Activated CD4-positive, alpha-beta T cell treated with anti-CD3 and anti-CD28 coated beads, Interleukin-2, amount 10 ng/mL, durations not matched to agents 7 days and 5 days (primary cell): ENCODE data around the gene SH3PXD2B. TPM values are rescaled to one million over a fixed set of nuclear protein-coding genes. Genes with fewer than 3 reads are reported as not detected.

Source experiments
- CTCF ChIA-PET: fragments of 350-600 bp; sonication (Branson Sonifier 250); formaldehyde crosslinking; loops from one replicate; lab custom pipeline; 2021; ENCODE audit warnings: antibody characterized with exemption; lab: Charles Lee
- POLR2A ChIA-PET: fragments of 350-600 bp; sonication (Branson Sonifier 250); formaldehyde crosslinking; loops from one replicate; lab custom pipeline; 2021; ENCODE audit warnings: antibody characterized with exemption; lab: Charles Lee
- DNase-seq: peaks from one replicate; pipeline ENCODE4 v3.0.0-alpha.2; 2020
- H3K27ac Mint-ChIP-seq: one replicate; pipeline ENCODE4 v1.8.0; 2021; ENCODE audit warnings: mild to moderate bottlenecking, moderate library complexity, mixed read lengths
- H3K27me3 Mint-ChIP-seq: one replicate; pipeline ENCODE4 v1.8.0; 2021; ENCODE audit warnings: mixed read lengths
- H3K36me3 Mint-ChIP-seq: one replicate; pipeline ENCODE4 v1.8.0; 2021; ENCODE audit warnings: low read depth, mixed read lengths
- H3K4me1 Mint-ChIP-seq: one replicate; pipeline ENCODE4 v1.8.0; 2021; ENCODE audit warnings: mixed read lengths
- H3K4me3 Mint-ChIP-seq: one replicate; pipeline ENCODE4 v1.8.0; 2021; ENCODE audit warnings: mild to moderate bottlenecking, moderate library complexity, mixed read lengths
- H3K9me3 Mint-ChIP-seq: one replicate; pipeline ENCODE4 v1.8.0; 2021; ENCODE audit warnings: mixed read lengths
- total RNA-seq, 2 experiments: library from RNA; stranded (reverse); gene quantifications; one replicate each; pipeline ENCODE4 v1.2.3, GENCODE V29; 2021

SH3PXD2B gene
- total RNA-seq: under 1 TPM; 0.33 to 0.35 TPM

GRCh38 chr5:172454358-172455086 lies at the start of gene SH3PXD2B:
Gene SH3PXD2B (minus strand): TSS chr5:172454525. CDS start chr5:172454352, 173 bp downstream.
- ChIA-PET CTCF (no interaction called here), POLR2A (no interaction called here)
- Mint-ChIP-seq H3K27ac (peak within 1 kb of the TSS; percentile 3), H3K9me3 (no peaks in the 10 kb centered on the region), H3K27me3 (peaks cover 40% of the 10 kb centered on the region), H3K36me3 (no peaks in the 10 kb centered on the region), H3K4me3 (peak within 1 kb of the TSS; percentile 71), H3K4me1 (peaks cover 12% of the 10 kb centered on the region)
- DNase-seq: peak; percentile 29

- ChIA-PET CTCF (no interaction called here), POLR2A (no interaction called here)
- no peaks in the 10 kb centered on the region for H3K27me3 Mint-ChIP-seq
- no peaks in the 10 kb centered on the region for H3K9me3 Mint-ChIP-seq
- no peak overlapping the region for H3K4me3 Mint-ChIP-seq
- no peaks in the 10 kb centered on the region for H3K4me1 Mint-ChIP-seq
- no peaks in the 10 kb centered on the region for H3K36me3 Mint-ChIP-seq
- H3K27ac Mint-ChIP-seq: no peak overlapping the region
- DNase-seq: no peak
These were observed 48.6 kb upstream of the SH3PXD2B start for GRCh38 chr5:172502969-172503368.

GRCh38 chr5:172502410-172502809 lies 48.1 kb upstream of the SH3PXD2B start:
- Mint-ChIP-seq H3K27ac (no peak overlapping the region), H3K27me3 (no peaks in the 10 kb centered on the region), H3K9me3 (no peaks in the 10 kb centered on the region), H3K4me3 (no peak overlapping the region), H3K36me3 (no peaks in the 10 kb centered on the region), H3K4me1 (no peaks in the 10 kb centered on the region)
- CTCF ChIA-PET: no interaction called here
- no peak for DNase-seq
- POLR2A ChIA-PET: no interaction called here

GRCh38 chr5:172501708-172502320 lies 47.5 kb upstream of the SH3PXD2B start:
- Mint-ChIP-seq H3K36me3 (no peaks in the 10 kb centered on the region), H3K4me1 (no peaks in the 10 kb centered on the region), H3K27ac (no peak overlapping the region), H3K4me3 (no peak overlapping the region), H3K9me3 (no peaks in the 10 kb centered on the region), H3K27me3 (no peaks in the 10 kb centered on the region)
- ChIA-PET CTCF (no interaction called here), POLR2A (no interaction called here)
- no peak for DNase-seq

- ChIA-PET POLR2A (no interaction called here), CTCF (no interaction called here)
- DNase-seq: no peak
- H3K4me3 Mint-ChIP-seq: no peak overlapping the region
- H3K27ac Mint-ChIP-seq: no peak overlapping the region
- no peaks in the 10 kb centered on the region for H3K36me3 Mint-ChIP-seq
- H3K4me1 Mint-ChIP-seq: no peaks in the 10 kb centered on the region
- H3K27me3 Mint-ChIP-seq: peaks cover 4% of the 10 kb centered on the region
- H3K9me3 Mint-ChIP-seq: no peaks in the 10 kb centered on the region
These were observed 45.0 kb upstream of the SH3PXD2B start for GRCh38 chr5:172499287-172499686.

GRCh38 chr5:172498431-172499129 lies 44.3 kb upstream of the SH3PXD2B start:
- POLR2A ChIA-PET: no interaction called here
- Mint-ChIP-seq H3K36me3 (no peaks in the 10 kb centered on the region), H3K4me3 (no peak overlapping the region), H3K4me1 (no peaks in the 10 kb centered on the region), H3K27ac (no peak overlapping the region), H3K9me3 (no peaks in the 10 kb centered on the region), H3K27me3 (peaks cover 4% of the 10 kb centered on the region)
- CTCF ChIA-PET: no interaction called here
- no peak for DNase-seq

- no peaks in the 10 kb centered on the region for H3K9me3 Mint-ChIP-seq
- peaks cover 4% of the 10 kb centered on the region for H3K27me3 Mint-ChIP-seq
- H3K36me3 Mint-ChIP-seq: no peaks in the 10 kb centered on the region
- POLR2A ChIA-PET: no interaction called here
- CTCF ChIA-PET: no interaction called here
- H3K4me3 Mint-ChIP-seq: no peak overlapping the region
- H3K27ac Mint-ChIP-seq: no peak overlapping the region
- no peak for DNase-seq
- H3K4me1 Mint-ChIP-seq: no peaks in the 10 kb centered on the region
These were observed 43.4 kb upstream of the SH3PXD2B start for GRCh38 chr5:172497591-172498255.

- Mint-ChIP-seq H3K27me3 (peaks cover 4% of the 10 kb centered on the region), H3K36me3 (no peaks in the 10 kb centered on the region), H3K4me3 (no peak overlapping the region), H3K27ac (no peak overlapping the region), H3K9me3 (no peaks in the 10 kb centered on the region), H3K4me1 (no peaks in the 10 kb centered on the region)
- CTCF ChIA-PET: no interaction called here
- POLR2A ChIA-PET: no interaction called here
- no peak for DNase-seq
These were observed 42.5 kb upstream of the SH3PXD2B start for GRCh38 chr5:172496671-172497371.

- no peak for DNase-seq
- H3K27me3 Mint-ChIP-seq: peaks cover 4% of the 10 kb centered on the region
These were observed 40.5 kb upstream of the SH3PXD2B start for GRCh38 chr5:172494630-172495505.

GRCh38 chr5:172493906-172494305 lies 39.6 kb upstream of the SH3PXD2B start:
- ChIA-PET CTCF (no interaction called here), POLR2A (no interaction called here)
- no peaks in the 10 kb centered on the region for H3K4me1 Mint-ChIP-seq
- no peak overlapping the region for H3K27ac Mint-ChIP-seq
- peaks cover 4% of the 10 kb centered on the region for H3K27me3 Mint-ChIP-seq
- no peaks in the 10 kb centered on the region for H3K9me3 Mint-ChIP-seq
- H3K4me3 Mint-ChIP-seq: no peak overlapping the region
- DNase-seq: no peak
- no peaks in the 10 kb centered on the region for H3K36me3 Mint-ChIP-seq

More at GRCh38 chr5:172494630-172495505, 40.5 kb upstream of the SH3PXD2B start:
- CTCF ChIA-PET: interaction anchor here (0.6 to 0.7 kb wide), 2 partner anchors 203 to 204 kb away, joined by 3 read pairs; no protein-coding TSS in a partner anchor
- H3K9me3 Mint-ChIP-seq: no peaks in the 10 kb centered on the region
- POLR2A ChIA-PET: no interaction called here
- no peak overlapping the region for H3K4me3 Mint-ChIP-seq
- no peaks in the 10 kb centered on the region for H3K4me1 Mint-ChIP-seq
- no peak overlapping the region for H3K27ac Mint-ChIP-seq
- no peaks in the 10 kb centered on the region for H3K36me3 Mint-ChIP-seq

- DNase-seq: no peak
- CTCF ChIA-PET: no interaction called here
- no peaks in the 10 kb centered on the region for H3K4me1 Mint-ChIP-seq
- POLR2A ChIA-PET: no interaction called here
- H3K27ac Mint-ChIP-seq: no peak overlapping the region
- H3K27me3 Mint-ChIP-seq: peaks cover 4% of the 10 kb centered on the region
- no peaks in the 10 kb centered on the region for H3K9me3 Mint-ChIP-seq
- H3K36me3 Mint-ChIP-seq: no peaks in the 10 kb centered on the region
- no peak overlapping the region for H3K4me3 Mint-ChIP-seq
These were observed 39.1 kb upstream of the SH3PXD2B start for GRCh38 chr5:172493461-172493860.

- Mint-ChIP-seq H3K4me3 (no peak overlapping the region), H3K36me3 (no peaks in the 10 kb centered on the region), H3K27ac (no peak overlapping the region), H3K27me3 (peaks cover 4% of the 10 kb centered on the region), H3K9me3 (no peaks in the 10 kb centered on the region), H3K4me1 (no peaks in the 10 kb centered on the region)
- DNase-seq: no peak
- CTCF ChIA-PET: no interaction called here
- POLR2A ChIA-PET: no interaction called here
These were observed 38.7 kb upstream of the SH3PXD2B start for GRCh38 chr5:172493002-172493401.
